GM23338 (cell line): ENCODE data around the gene IL12RB1. TPM values are rescaled to one million over a fixed set of nuclear protein-coding genes. Genes with fewer than 3 reads are reported as not detected.

Source experiments
- ATAC-seq: fragments of 200-7000 bp; cut with Tn5 transposase; 3 replicates; pipeline ENCODE4 v1.9.1; 2020
- DNase-seq: peaks from one replicate; pipeline ENCODE4 v3.0.0-alpha.2; 2015; ENCODE audit warnings: low spot score
- H2AFZ ChIP-seq: fragments of 200-600 bp; sonication (generic); 2 replicates; pipeline ENCODE4 v1.8.0; 2016; ENCODE audit warnings: antibody characterized with exemption, mild to moderate bottlenecking, moderate library complexity
- H3F3A ChIP-seq: fragments of 200-600 bp; sonication (generic); replicated peaks from 2 replicates; pipeline ENCODE4 v1.8.0; 2017; ENCODE audit warnings: antibody characterized with exemption, mixed run types, low read depth
- H3K27ac ChIP-seq: fragments of 200-600 bp; sonication (generic); 2 replicates; pipeline ENCODE4 v1.6.1; 2016; ENCODE audit warnings: low read depth
- H3K27me3 ChIP-seq: fragments of 200-600 bp; sonication (generic); 2 replicates; pipeline ENCODE4 v1.8.0; 2016; ENCODE audit warnings: mild to moderate bottlenecking, mixed run types, moderate library complexity; ENCODE audit not compliant: insufficient read depth
- H3K36me3 ChIP-seq: fragments of 200-600 bp; sonication (generic); 2 replicates; pipeline ENCODE4 v1.8.0; 2016; ENCODE audit warnings: mild to moderate bottlenecking; ENCODE audit not compliant: insufficient read depth
- H3K4me1 ChIP-seq: fragments of 200-600 bp; sonication (generic); 2 replicates; pipeline ENCODE4 v1.8.0; 2016; ENCODE audit warnings: mild to moderate bottlenecking, moderate library complexity; ENCODE audit not compliant: insufficient read depth
- H3K4me2 ChIP-seq: fragments of 200-600 bp; sonication (generic); 2 replicates; pipeline ENCODE4 v1.7.1; 2017; ENCODE audit warnings: mixed run types
- H3K4me3 ChIP-seq: fragments of 200-600 bp; sonication (generic); 2 replicates; pipeline ENCODE4 v1.6.1; 2016; ENCODE audit warnings: mixed run types
- H3K79me2 ChIP-seq: fragments of 200-600 bp; sonication (generic); replicated peaks from 2 replicates; pipeline ENCODE4 v1.8.0; 2017; ENCODE audit warnings: mild to moderate bottlenecking; ENCODE audit not compliant: insufficient read depth
- H3K9me2 ChIP-seq: fragments of 200-600 bp; sonication (generic); 2 replicates; pipeline ENCODE4 v1.8.0; 2017; ENCODE audit not compliant: insufficient read depth
- H4K20me1 ChIP-seq: fragments of 200-600 bp; sonication (generic); replicated peaks from 2 replicates; pipeline ENCODE4 v1.8.0; 2017; ENCODE audit warnings: mild to moderate bottlenecking; ENCODE audit not compliant: insufficient read depth
- H3K27ac Mint-ChIP-seq: 2 replicates; pipeline ENCODE4 v1.8.0; 2020; ENCODE audit warnings: inconsistent platforms, mild to moderate bottlenecking, moderate library complexity, mixed read lengths
- H3K27me3 Mint-ChIP-seq: 3 replicates; pipeline ENCODE4 v1.8.0; 2022; ENCODE audit warnings: low read depth, mild to moderate bottlenecking, moderate library complexity, mixed read lengths, inconsistent platforms; ENCODE audit not compliant: insufficient read depth, poor library complexity
- H3K36me3 Mint-ChIP-seq: 3 replicates; pipeline ENCODE4 v1.8.0; 2021; ENCODE audit warnings: low read depth, mild to moderate bottlenecking, inconsistent platforms, moderate library complexity, mixed read lengths
- H3K4me1 Mint-ChIP-seq: 3 replicates; pipeline ENCODE4 v1.8.0; 2020; ENCODE audit warnings: mild to moderate bottlenecking, inconsistent platforms, mixed read lengths
- H3K4me3 Mint-ChIP-seq: 3 replicates; pipeline ENCODE4 v1.8.0; 2021; ENCODE audit warnings: moderate library complexity, mild to moderate bottlenecking, inconsistent platforms, mixed read lengths
- H3K9me3 Mint-ChIP-seq: 3 replicates; pipeline ENCODE4 v1.8.0; 2020; ENCODE audit warnings: moderate library complexity, mild to moderate bottlenecking, inconsistent platforms, mixed read lengths
- CREB1 ChIP-seq: fragments of 250-450 bp; sonication (Bioruptor Pico); IDR thresholded peaks from 2 replicates; pipeline ENCODE4 v1.5.0; 2020; ENCODE audit warnings: low read depth, mild to moderate bottlenecking, moderate library complexity
- CTCF ChIP-seq, 2 experiments: fragments of 200-600 bp in 1 of 2; sonication (generic) in 1 of 2; conservative IDR thresholded peaks; 2 replicates each; pipeline versions ENCODE4 v1.5.1 to v1.6.1; 2016 to 2017; ENCODE audit warnings: antibody characterized with exemption in 2 of 2, low read depth in 2 of 2, mild to moderate bottlenecking in 2 of 2, moderate library complexity in 1 of 2
- EZH2 ChIP-seq: fragments of 200-600 bp; sonication (generic); IDR thresholded peaks from one replicate; pipeline ENCODE4 v1.8.0; 2017; ENCODE audit warnings: antibody characterized with exemption, mild to moderate bottlenecking, low read depth; ENCODE audit not compliant: unreplicated experiment
- EZH2phosphoT487 ChIP-seq: fragments of 200-600 bp; sonication (generic); IDR thresholded peaks from one replicate; pipeline ENCODE4 v1.8.1; 2018; ENCODE audit warnings: antibody characterized with exemption; ENCODE audit not compliant: unreplicated experiment
- JUNB ChIP-seq: IDR thresholded peaks from one replicate; pipeline ENCODE4 v1.6.1; 2016; ENCODE audit warnings: antibody characterized with exemption; ENCODE audit not compliant: unreplicated experiment
- NANOG ChIP-seq: IDR thresholded peaks from 2 replicates; pipeline ENCODE4 v1.6.1; 2016; ENCODE audit warnings: antibody characterized with exemption, borderline replicate concordance
- POLR2AphosphoS5 ChIP-seq: IDR thresholded peaks from 2 replicates; pipeline ENCODE4 v1.6.1; 2016; ENCODE audit warnings: antibody characterized with exemption, low read depth
- STAT1 ChIP-seq: IDR thresholded peaks from one replicate; pipeline ENCODE4 v1.6.1; 2016; ENCODE audit warnings: antibody characterized with exemption; ENCODE audit not compliant: unreplicated experiment
- ZNF114 ChIP-seq: fragments of 250-450 bp; sonication (Bioruptor Pico); IDR thresholded peaks from 2 replicates; pipeline ENCODE4 v1.5.0; 2020; ENCODE audit warnings: mild to moderate bottlenecking, moderate library complexity
- ZNF331 ChIP-seq: fragments of 250-450 bp; sonication (Bioruptor Pico); IDR thresholded peaks from 2 replicates; pipeline ENCODE4 v1.5.0; 2020; ENCODE audit warnings: low read depth, mild to moderate bottlenecking, moderate library complexity
- polyA plus RNA-seq: library from polyadenylated mRNA; unstranded; fragments of >200 nt; fragmentation: Nextera tagmentation; extraction: Ambion mirVana; gene quantifications from 2 replicates; pipeline ENCODE4 v1.2.1, GENCODE V29; 2016
- total RNA-seq: library from RNA; depleted of rRNA; stranded (reverse); fragments of >200 nt; shearing (Covaris generic); gene quantifications from 2 replicates; pipeline ENCODE4 v1.2.3, GENCODE V29; 2014
- TF ChIP-seq, protein P1 (sequence below): fragments of 250-450 bp; sonication (Bioruptor Pico); IDR thresholded peaks from 2 replicates; pipeline ENCODE4 v1.5.0; 2020; ENCODE audit warnings: mild to moderate bottlenecking, moderate library complexity
- TF ChIP-seq, protein P2 (sequence below): IDR thresholded peaks from one replicate; pipeline ENCODE4 v1.6.1; 2018; ENCODE audit warnings: antibody characterized with exemption; ENCODE audit not compliant: unreplicated experiment
- TF ChIP-seq, protein P3 (sequence below): IDR thresholded peaks from 2 replicates; pipeline ENCODE4 v1.6.1; 2016; ENCODE audit warnings: antibody characterized with exemption

The IL12RB1 gene
- total and polyA plus RNA-seq, 2 experiments from 2014 or later, result not detected

GRCh38 chr19:18085702-18086457 lies 854 bp downstream of the IL12RB1 start:
- no peak for TF ChIP-seq NANOG
- no peak for TF ChIP-seq JUNB
- TF ChIP-seq EZH2, result no peak
- no peak for TF ChIP-seq EZH2phosphoT487
- TF ChIP-seq, protein P1, sequence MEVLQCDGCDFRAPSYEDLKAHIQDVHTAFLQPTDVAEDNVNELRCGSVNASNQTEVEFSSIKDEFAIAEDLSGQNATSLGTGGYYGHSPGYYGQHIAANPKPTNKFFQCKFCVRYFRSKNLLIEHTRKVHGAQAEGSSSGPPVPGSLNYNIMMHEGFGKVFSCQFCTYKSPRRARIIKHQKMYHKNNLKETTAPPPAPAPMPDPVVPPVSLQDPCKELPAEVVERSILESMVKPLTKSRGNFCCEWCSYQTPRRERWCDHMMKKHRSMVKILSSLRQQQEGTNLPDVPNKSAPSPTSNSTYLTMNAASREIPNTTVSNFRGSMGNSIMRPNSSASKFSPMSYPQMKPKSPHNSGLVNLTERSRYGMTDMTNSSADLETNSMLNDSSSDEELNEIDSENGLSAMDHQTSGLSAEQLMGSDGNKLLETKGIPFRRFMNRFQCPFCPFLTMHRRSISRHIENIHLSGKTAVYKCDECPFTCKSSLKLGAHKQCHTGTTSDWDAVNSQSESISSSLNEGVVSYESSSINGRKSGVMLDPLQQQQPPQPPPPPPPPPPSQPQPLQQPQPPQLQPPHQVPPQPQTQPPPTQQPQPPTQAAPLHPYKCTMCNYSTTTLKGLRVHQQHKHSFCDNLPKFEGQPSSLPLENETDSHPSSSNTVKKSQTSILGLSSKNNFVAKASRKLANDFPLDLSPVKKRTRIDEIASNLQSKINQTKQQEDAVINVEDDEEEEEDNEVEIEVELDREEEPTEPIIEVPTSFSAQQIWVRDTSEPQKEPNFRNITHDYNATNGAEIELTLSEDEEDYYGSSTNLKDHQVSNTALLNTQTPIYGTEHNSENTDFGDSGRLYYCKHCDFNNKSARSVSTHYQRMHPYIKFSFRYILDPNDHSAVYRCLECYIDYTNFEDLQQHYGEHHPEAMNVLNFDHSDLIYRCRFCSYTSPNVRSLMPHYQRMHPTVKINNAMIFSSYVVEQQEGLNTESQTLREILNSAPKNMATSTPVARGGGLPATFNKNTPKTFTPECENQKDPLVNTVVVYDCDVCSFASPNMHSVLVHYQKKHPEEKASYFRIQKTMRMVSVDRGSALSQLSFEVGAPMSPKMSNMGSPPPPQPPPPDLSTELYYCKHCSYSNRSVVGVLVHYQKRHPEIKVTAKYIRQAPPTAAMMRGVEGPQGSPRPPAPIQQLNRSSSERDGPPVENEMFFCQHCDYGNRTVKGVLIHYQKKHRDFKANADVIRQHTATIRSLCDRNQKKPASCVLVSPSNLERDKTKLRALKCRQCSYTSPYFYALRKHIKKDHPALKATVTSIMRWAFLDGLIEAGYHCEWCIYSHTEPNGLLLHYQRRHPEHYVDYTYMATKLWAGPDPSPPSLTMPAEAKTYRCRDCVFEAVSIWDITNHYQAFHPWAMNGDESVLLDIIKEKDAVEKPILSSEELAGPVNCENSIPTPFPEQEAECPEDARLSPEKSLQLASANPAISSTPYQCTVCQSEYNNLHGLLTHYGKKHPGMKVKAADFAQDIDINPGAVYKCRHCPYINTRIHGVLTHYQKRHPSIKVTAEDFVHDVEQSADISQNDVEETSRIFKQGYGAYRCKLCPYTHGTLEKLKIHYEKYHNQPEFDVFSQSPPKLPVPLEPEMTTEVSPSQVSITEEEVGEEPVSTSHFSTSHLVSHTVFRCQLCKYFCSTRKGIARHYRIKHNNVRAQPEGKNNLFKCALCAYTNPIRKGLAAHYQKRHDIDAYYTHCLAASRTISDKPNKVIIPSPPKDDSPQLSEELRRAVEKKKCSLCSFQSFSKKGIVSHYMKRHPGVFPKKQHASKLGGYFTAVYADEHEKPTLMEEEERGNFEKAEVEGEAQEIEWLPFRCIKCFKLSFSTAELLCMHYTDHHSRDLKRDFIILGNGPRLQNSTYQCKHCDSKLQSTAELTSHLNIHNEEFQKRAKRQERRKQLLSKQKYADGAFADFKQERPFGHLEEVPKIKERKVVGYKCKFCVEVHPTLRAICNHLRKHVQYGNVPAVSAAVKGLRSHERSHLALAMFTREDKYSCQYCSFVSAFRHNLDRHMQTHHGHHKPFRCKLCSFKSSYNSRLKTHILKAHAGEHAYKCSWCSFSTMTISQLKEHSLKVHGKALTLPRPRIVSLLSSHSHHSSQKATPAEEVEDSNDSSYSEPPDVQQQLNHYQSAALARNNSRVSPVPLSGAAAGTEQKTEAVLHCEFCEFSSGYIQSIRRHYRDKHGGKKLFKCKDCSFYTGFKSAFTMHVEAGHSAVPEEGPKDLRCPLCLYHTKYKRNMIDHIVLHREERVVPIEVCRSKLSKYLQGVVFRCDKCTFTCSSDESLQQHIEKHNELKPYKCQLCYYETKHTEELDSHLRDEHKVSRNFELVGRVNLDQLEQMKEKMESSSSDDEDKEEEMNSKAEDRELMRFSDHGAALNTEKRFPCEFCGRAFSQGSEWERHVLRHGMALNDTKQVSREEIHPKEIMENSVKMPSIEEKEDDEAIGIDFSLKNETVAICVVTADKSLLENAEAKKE (CRISPR knock-in tag), result no peak
- no peak for TF ChIP-seq CREB1 (CRISPR knock-in tag)
- TF ChIP-seq, protein P2, sequence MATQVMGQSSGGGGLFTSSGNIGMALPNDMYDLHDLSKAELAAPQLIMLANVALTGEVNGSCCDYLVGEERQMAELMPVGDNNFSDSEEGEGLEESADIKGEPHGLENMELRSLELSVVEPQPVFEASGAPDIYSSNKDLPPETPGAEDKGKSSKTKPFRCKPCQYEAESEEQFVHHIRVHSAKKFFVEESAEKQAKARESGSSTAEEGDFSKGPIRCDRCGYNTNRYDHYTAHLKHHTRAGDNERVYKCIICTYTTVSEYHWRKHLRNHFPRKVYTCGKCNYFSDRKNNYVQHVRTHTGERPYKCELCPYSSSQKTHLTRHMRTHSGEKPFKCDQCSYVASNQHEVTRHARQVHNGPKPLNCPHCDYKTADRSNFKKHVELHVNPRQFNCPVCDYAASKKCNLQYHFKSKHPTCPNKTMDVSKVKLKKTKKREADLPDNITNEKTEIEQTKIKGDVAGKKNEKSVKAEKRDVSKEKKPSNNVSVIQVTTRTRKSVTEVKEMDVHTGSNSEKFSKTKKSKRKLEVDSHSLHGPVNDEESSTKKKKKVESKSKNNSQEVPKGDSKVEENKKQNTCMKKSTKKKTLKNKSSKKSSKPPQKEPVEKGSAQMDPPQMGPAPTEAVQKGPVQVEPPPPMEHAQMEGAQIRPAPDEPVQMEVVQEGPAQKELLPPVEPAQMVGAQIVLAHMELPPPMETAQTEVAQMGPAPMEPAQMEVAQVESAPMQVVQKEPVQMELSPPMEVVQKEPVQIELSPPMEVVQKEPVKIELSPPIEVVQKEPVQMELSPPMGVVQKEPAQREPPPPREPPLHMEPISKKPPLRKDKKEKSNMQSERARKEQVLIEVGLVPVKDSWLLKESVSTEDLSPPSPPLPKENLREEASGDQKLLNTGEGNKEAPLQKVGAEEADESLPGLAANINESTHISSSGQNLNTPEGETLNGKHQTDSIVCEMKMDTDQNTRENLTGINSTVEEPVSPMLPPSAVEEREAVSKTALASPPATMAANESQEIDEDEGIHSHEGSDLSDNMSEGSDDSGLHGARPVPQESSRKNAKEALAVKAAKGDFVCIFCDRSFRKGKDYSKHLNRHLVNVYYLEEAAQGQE, result no peak
- no peak for TF ChIP-seq POLR2AphosphoS5
- TF ChIP-seq STAT1, result no peak
- TF ChIP-seq ZNF114 (CRISPR knock-in tag), result no peak
- TF ChIP-seq ZNF331, result no peak
- TF ChIP-seq, protein P3, sequence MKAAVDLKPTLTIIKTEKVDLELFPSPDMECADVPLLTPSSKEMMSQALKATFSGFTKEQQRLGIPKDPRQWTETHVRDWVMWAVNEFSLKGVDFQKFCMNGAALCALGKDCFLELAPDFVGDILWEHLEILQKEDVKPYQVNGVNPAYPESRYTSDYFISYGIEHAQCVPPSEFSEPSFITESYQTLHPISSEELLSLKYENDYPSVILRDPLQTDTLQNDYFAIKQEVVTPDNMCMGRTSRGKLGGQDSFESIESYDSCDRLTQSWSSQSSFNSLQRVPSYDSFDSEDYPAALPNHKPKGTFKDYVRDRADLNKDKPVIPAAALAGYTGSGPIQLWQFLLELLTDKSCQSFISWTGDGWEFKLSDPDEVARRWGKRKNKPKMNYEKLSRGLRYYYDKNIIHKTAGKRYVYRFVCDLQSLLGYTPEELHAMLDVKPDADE, result no peak
- no peak for TF ChIP-seq CTCF (conservative IDR thresholded peaks at IDR 0.05; ENCODE audit: low read depth in 2 of 2)
- Histone ChIP-seq H3K9me2 (peaks cover 3% of the 10 kb centered on the region; the same call in 1 of the 2 replicates), H3K79me2 (no peaks in the 10 kb centered on the region), H3K4me2 (no peak overlapping the region), H3K27me3 (no peaks in the 10 kb centered on the region), H3F3A (no peaks in the 10 kb centered on the region), H2AFZ (no peak overlapping the region), H4K20me1 (no peaks in the 10 kb centered on the region; the same call in 1 of the 2 replicates), H3K4me1 (no peaks in the 10 kb centered on the region), H3K27ac (no peak overlapping the region), H3K4me3 (no peak overlapping the region), H3K36me3 (no peaks in the 10 kb centered on the region)
- Mint-ChIP-seq H3K9me3 (no peaks in the 10 kb centered on the region; the same call in 2 of the 3 replicates), H3K4me1 (no peaks in the 10 kb centered on the region), H3K36me3 (no peaks in the 10 kb centered on the region; the same call in 2 of the 3 replicates), H3K27ac (no peak overlapping the region), H3K27me3 (peaks cover 13% of the 10 kb centered on the region), H3K4me3 (no peak overlapping the region)
- DNase-seq, result no peak
- ATAC-seq, result no peak
